Spinal cord (tissue), 10 donors: Measurements from ENCODE around the gene CEP250. TPM values are rescaled to one million over a fixed set of nuclear protein-coding genes. Genes with fewer than 3 reads are reported as not detected.

Experiments used
- DNase-seq, 6 donors: peaks; one replicate each; pipeline versions ENCODE4 v3.0.0 to v3.0.0-alpha.2; 2013 to 2015; ENCODE audit warnings: low spot score in 6 of 6, low read depth in 4 of 6
- H3K27ac ChIP-seq: one replicate; pipeline ENCODE4 v1.5.1; 2013; ENCODE audit warnings: low read depth, low read length, control low read depth
- H3K27me3 ChIP-seq: one replicate; pipeline ENCODE4 v1.6.1; 2013; ENCODE audit warnings: low read length; ENCODE audit not compliant: control insufficient read depth, insufficient read depth
- H3K36me3 ChIP-seq: one replicate; pipeline ENCODE4 v1.6.1; 2013; ENCODE audit warnings: low read length; ENCODE audit not compliant: control insufficient read depth, insufficient read depth
- H3K4me1 ChIP-seq: one replicate; pipeline ENCODE4 v1.6.1; 2013; ENCODE audit warnings: low read length; ENCODE audit not compliant: control insufficient read depth, insufficient read depth
- H3K4me3 ChIP-seq: one replicate; pipeline ENCODE4 v1.5.1; 2013; ENCODE audit warnings: low read depth, low read length, control low read depth
- H3K9me3 ChIP-seq: one replicate; pipeline ENCODE4 v1.6.1; 2013; ENCODE audit warnings: low read length; ENCODE audit not compliant: control insufficient read depth, insufficient read depth
- WGBS: methylation state at CpG from one replicate; pipeline ENCODE4 v1.1.5; 2013; ENCODE audit warnings: missing lambda C conversion rate; ENCODE audit not compliant: insufficient coverage; 5-methylcytosine and 5-hydroxymethylcytosine counted together
- polyA plus RNA-seq, 2 donors: library from polyadenylated mRNA; unstranded; fragments of 120-200 nt; gene quantifications; one replicate each; pipeline ENCODE4 v1.2.1, GENCODE V29; 2013; ENCODE audit not compliant: insufficient read length in 2 of 2
- total RNA-seq, 2 donors: library from RNA; depleted of rRNA in 1 of 2; stranded (reverse); fragments of 120-200 nt in 1 of 2; fragments of >200 nt in 1 of 2; gene quantifications; one replicate each; pipeline versions ENCODE4 v1.2.3 to v1.2.4, GENCODE V29; 2013 to 2014
- donor health status: healthy.

Gene CEP250
- total and polyA plus RNA-seq, 4 donors = 24.5 to 55.3 (median 35.9) TPM

GRCh38 chr20:35489717-35490116, 34.3 kb downstream of the CEP250 start:
- no peak overlapping the region for H3K27ac ChIP-seq
- no peak for DNase-seq
- no peaks in the 10 kb centered on the region for H3K9me3 ChIP-seq
- H3K4me3 ChIP-seq = no peak overlapping the region
- WGBS = 98% methylated on average over 5 of the region's 5 CpGs
- H3K36me3 ChIP-seq = peaks cover 72% of the 10 kb centered on the region
- H3K27me3 ChIP-seq = no peaks in the 10 kb centered on the region
- no peaks in the 10 kb centered on the region for H3K4me1 ChIP-seq

DNA sequence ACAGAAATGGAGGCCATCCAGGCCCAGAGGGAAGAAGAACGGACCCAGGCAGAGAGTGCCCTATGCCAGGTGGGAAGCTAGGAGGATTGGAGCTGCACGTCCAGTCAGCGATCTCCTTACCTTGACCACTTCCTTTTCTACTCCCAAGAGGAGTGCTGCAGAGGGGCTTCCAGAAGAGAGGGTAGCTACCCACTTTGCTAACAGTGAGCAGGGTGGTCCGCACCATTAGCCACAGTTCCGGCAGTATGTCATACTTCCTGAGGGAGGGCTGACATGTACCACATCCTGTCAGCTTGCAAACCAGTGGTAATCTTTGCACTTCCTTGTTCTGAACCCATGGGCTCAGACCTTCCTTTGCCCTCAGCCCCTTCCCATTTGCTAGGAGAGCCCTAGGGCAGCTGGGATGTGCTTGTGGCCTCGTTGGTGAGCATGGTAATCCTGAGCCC, 35.4 kb downstream of the CEP250 start:
- H3K4me3 ChIP-seq = no peak overlapping the region

GRCh38 chr20:35491823-35492222, 36.4 kb downstream of the CEP250 start:
- H3K27ac ChIP-seq = no peak overlapping the region
- no peak overlapping the region for H3K4me3 ChIP-seq
- H3K36me3 ChIP-seq = peaks cover 75% of the 10 kb centered on the region
- no peaks in the 10 kb centered on the region for H3K4me1 ChIP-seq
- no peaks in the 10 kb centered on the region for H3K9me3 ChIP-seq
- 100% methylated on average over 1 of the region's 5 CpGs for WGBS
- no peaks in the 10 kb centered on the region for H3K27me3 ChIP-seq
- DNase-seq = no peak

More for the DNA sequence above, 35.4 kb downstream of the CEP250 start:
- H3K36me3 ChIP-seq = peaks cover 71% of the 10 kb centered on the region
- H3K4me1 ChIP-seq = no peaks in the 10 kb centered on the region
- 96% methylated on average over 2 of the region's 6 CpGs for WGBS
- DNase-seq = no peak
- no peaks in the 10 kb centered on the region for H3K27me3 ChIP-seq
- no peak overlapping the region for H3K27ac ChIP-seq
- H3K9me3 ChIP-seq = no peaks in the 10 kb centered on the region

GRCh38 chr20:35492352-35492751, 37.0 kb downstream of the CEP250 start:
- DNase-seq = no peak
- Histone ChIP-seq H3K4me3 (no peak overlapping the region), H3K9me3 (no peaks in the 10 kb centered on the region), H3K27me3 (no peaks in the 10 kb centered on the region), H3K27ac (no peak overlapping the region), H3K36me3 (peaks cover 76% of the 10 kb centered on the region), H3K4me1 (no peaks in the 10 kb centered on the region)
- 98% methylated on average over 4 of the region's 6 CpGs for WGBS

DNA sequence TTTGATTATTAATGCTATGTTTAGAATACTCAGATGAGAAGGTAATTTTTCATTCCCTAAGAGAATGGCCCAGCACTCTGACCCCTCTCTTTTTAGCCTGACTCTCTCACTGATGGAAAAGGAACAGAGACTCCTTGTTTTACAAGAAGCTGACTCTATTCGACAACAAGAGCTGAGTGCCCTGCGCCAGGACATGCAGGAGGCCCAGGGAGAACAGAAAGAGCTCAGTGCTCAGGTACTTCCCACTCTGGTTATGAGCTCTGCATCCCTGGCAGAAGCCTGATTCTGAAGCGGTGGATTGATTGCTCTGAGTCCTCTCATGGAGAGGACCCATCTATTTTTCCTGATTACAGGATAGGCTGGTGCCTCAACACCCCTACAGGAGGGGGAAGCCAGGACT, 41.1 kb downstream of the CEP250 start:
- Histone ChIP-seq H3K36me3 (peaks cover 92% of the 10 kb centered on the region), H3K4me1 (no peaks in the 10 kb centered on the region), H3K27me3 (no peaks in the 10 kb centered on the region), H3K4me3 (no peak overlapping the region), H3K9me3 (no peaks in the 10 kb centered on the region), H3K27ac (no peak overlapping the region)
- 55% methylated on average over 3 of the region's 3 CpGs for WGBS
- no peak for DNase-seq

GRCh38 chr20:35497320-35497719, 41.9 kb downstream of the CEP250 start:
- Histone ChIP-seq H3K9me3 (no peaks in the 10 kb centered on the region), H3K4me3 (no peak overlapping the region), H3K27ac (no peak overlapping the region), H3K27me3 (no peaks in the 10 kb centered on the region), H3K36me3 (peaks cover 92% of the 10 kb centered on the region), H3K4me1 (no peaks in the 10 kb centered on the region)
- 100% methylated on average over 4 of the region's 5 CpGs for WGBS
- DNase-seq = no peak

DNA sequence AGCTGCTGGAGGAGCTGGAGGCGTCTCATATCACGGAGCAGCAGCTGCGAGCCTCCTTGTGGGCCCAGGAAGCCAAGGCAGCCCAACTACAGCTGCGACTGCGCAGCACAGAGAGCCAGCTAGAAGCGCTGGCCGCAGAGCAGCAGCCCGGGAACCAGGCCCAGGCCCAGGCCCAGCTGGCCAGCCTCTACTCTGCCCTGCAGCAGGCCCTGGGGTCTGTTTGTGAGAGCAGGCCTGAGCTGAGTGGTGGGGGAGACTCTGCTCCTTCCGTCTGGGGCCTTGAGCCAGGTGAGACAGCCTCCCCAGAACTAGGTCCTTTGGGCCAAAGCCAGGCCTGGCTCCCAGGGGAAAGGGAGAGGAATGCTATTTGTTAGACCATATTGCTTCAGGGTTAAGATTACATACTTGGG, 42.4 kb downstream of the CEP250 start:
- no peak for DNase-seq
- H3K27ac ChIP-seq = no peak overlapping the region
- no peaks in the 10 kb centered on the region for H3K4me1 ChIP-seq
- H3K4me3 ChIP-seq = no peak overlapping the region
- H3K27me3 ChIP-seq = no peaks in the 10 kb centered on the region
- no peaks in the 10 kb centered on the region for H3K9me3 ChIP-seq
- H3K36me3 ChIP-seq = peaks cover 92% of the 10 kb centered on the region
- 98% methylated on average over 9 of the region's 9 CpGs for WGBS

GRCh38 chr20:35499271-35499670, 43.9 kb downstream of the CEP250 start:
- Histone ChIP-seq H3K27me3 (no peaks in the 10 kb centered on the region), H3K27ac (no peak overlapping the region), H3K4me3 (no peak overlapping the region), H3K9me3 (no peaks in the 10 kb centered on the region), H3K4me1 (peaks cover 11% of the 10 kb centered on the region), H3K36me3 (peaks cover 93% of the 10 kb centered on the region)
- DNase-seq = no peak
- 100% methylated on average over 1 of the region's 1 CpG for WGBS

DNA sequence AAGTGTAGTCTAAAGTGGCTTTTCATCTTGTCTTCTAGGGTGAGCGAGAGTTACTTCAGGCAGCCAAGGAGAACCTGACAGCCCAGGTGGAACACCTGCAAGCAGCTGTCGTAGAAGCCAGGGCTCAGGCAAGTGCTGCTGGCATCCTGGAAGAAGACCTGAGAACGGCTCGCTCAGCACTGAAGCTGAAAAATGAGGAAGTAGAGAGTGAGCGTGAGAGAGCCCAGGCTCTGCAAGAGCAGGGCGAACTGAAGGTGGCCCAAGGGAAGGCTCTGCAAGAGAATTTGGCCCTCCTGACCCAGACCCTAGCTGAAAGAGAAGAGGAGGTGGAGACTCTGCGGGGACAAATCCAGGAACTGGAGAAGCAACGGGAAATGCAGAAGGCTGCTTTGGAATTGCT, 47.0 kb downstream of the CEP250 start:
- H3K4me3 ChIP-seq = no peak overlapping the region
- no peak for DNase-seq
- 88% methylated on average over 8 of the region's 8 CpGs for WGBS
- H3K27me3 ChIP-seq = no peaks in the 10 kb centered on the region
- H3K4me1 ChIP-seq = peaks cover 11% of the 10 kb centered on the region
- no peak overlapping the region for H3K27ac ChIP-seq
- H3K9me3 ChIP-seq = no peaks in the 10 kb centered on the region
- peaks cover 84% of the 10 kb centered on the region for H3K36me3 ChIP-seq

GRCh38 chr20:35503281-35503680, 47.9 kb downstream of the CEP250 start:
- Histone ChIP-seq H3K9me3 (no peaks in the 10 kb centered on the region), H3K36me3 (peaks cover 83% of the 10 kb centered on the region), H3K4me3 (no peak overlapping the region), H3K27me3 (no peaks in the 10 kb centered on the region), H3K4me1 (peaks cover 11% of the 10 kb centered on the region), H3K27ac (no peak overlapping the region)
- no peak for DNase-seq
- WGBS = 92% methylated on average over 10 of the region's 10 CpGs
